HEK293 (cell line): Measurements from ENCODE around the gene VPS29.

Experiments
- CTCF ChIP-seq: fragments of 450-650 bp; formaldehyde crosslinking; IDR thresholded peaks from 2 replicates; pipeline ENCODE4 v1.5.1; 2016; ENCODE audit warnings: missing biosample characterization, missing genetic modification characterization
- GLIS1 ChIP-seq: fragments of 450-650 bp; formaldehyde crosslinking; IDR thresholded peaks from 2 replicates; pipeline ENCODE4 v1.5.1; 2016; ENCODE audit warnings: missing biosample characterization, missing genetic modification characterization
- HIC1 ChIP-seq: fragments of 450-650 bp; formaldehyde crosslinking; IDR thresholded peaks from 2 replicates; pipeline ENCODE4 v1.5.1; 2016; ENCODE audit warnings: missing biosample characterization, missing genetic modification characterization
- KLF8 ChIP-seq: fragments of 450-650 bp; formaldehyde crosslinking; IDR thresholded peaks from 2 replicates; pipeline ENCODE4 v1.5.1; 2016; ENCODE audit warnings: missing biosample characterization, missing genetic modification characterization
- PRDM10 ChIP-seq: fragments of 450-650 bp; formaldehyde crosslinking; IDR thresholded peaks from 2 replicates; pipeline ENCODE4 v1.5.1; 2016; ENCODE audit warnings: missing biosample characterization, missing genetic modification characterization
- SP3 ChIP-seq: fragments of 450-650 bp; formaldehyde crosslinking; IDR thresholded peaks from 2 replicates; pipeline ENCODE4 v1.5.1; 2016; ENCODE audit warnings: missing biosample characterization, missing genetic modification characterization
- ZBTB11 ChIP-seq: fragments of 450-650 bp; formaldehyde crosslinking; conservative IDR thresholded peaks from 2 replicates; pipeline ENCODE4 v1.5.1; 2016; ENCODE audit warnings: low read depth, missing biosample characterization, missing genetic modification characterization
- ZBTB20 ChIP-seq: fragments of 450-650 bp; formaldehyde crosslinking; IDR thresholded peaks from 2 replicates; pipeline ENCODE4 v1.5.1; 2016; ENCODE audit warnings: missing biosample characterization, missing genetic modification characterization
- ZBTB48 ChIP-seq: fragments of 450-650 bp; formaldehyde crosslinking; IDR thresholded peaks from 2 replicates; pipeline ENCODE4 v1.5.1; 2016; ENCODE audit warnings: missing biosample characterization, missing genetic modification characterization
- ZBTB8A ChIP-seq: fragments of 450-650 bp; formaldehyde crosslinking; IDR thresholded peaks from 2 replicates; pipeline ENCODE4 v1.5.1; 2016; ENCODE audit warnings: missing biosample characterization, missing genetic modification characterization
- ZFP3 ChIP-seq: fragments of 450-650 bp; formaldehyde crosslinking; IDR thresholded peaks from 2 replicates; pipeline ENCODE4 v1.5.1; 2016; ENCODE audit warnings: low read depth, missing biosample characterization, missing genetic modification characterization
- ZNF292 ChIP-seq: fragments of 450-650 bp; formaldehyde crosslinking; IDR thresholded peaks from 2 replicates; pipeline ENCODE4 v1.5.1; 2016; ENCODE audit warnings: low read depth, missing biosample characterization, missing genetic modification characterization, borderline replicate concordance
- ZNF335 ChIP-seq: fragments of 450-650 bp; formaldehyde crosslinking; conservative IDR thresholded peaks from 2 replicates; pipeline ENCODE4 v1.5.1; 2016; ENCODE audit warnings: missing biosample characterization, missing genetic modification characterization
- ZNF416 ChIP-seq: fragments of 450-650 bp; formaldehyde crosslinking; IDR thresholded peaks from 2 replicates; pipeline ENCODE4 v1.5.1; 2016; ENCODE audit warnings: missing biosample characterization, missing genetic modification characterization
- ZNF426 ChIP-seq: fragments of 450-650 bp; formaldehyde crosslinking; IDR thresholded peaks from 2 replicates; pipeline ENCODE4 v1.5.1; 2017; ENCODE audit warnings: missing biosample characterization, missing genetic modification characterization, mild to moderate bottlenecking, inconsistent platforms, moderate library complexity
- ZNF530 ChIP-seq: fragments of 450-650 bp; formaldehyde crosslinking; IDR thresholded peaks from 2 replicates; pipeline ENCODE4 v1.5.1; 2016; ENCODE audit warnings: low read depth, missing biosample characterization, missing genetic modification characterization
- ZNF585B ChIP-seq: fragments of 450-650 bp; formaldehyde crosslinking; IDR thresholded peaks from 2 replicates; pipeline ENCODE4 v1.5.1; 2016; ENCODE audit warnings: missing biosample characterization, missing genetic modification characterization
- ZNF629 ChIP-seq: fragments of 450-650 bp; formaldehyde crosslinking; IDR thresholded peaks from 2 replicates; pipeline ENCODE4 v1.5.1; 2017; ENCODE audit warnings: missing biosample characterization, missing genetic modification characterization
- ZNF645 ChIP-seq: fragments of 450-650 bp; formaldehyde crosslinking; IDR thresholded peaks from 2 replicates; pipeline ENCODE4; 2016; ENCODE audit warnings: missing biosample characterization, missing genetic modification characterization
- ZNF670 ChIP-seq: fragments of 450-650 bp; formaldehyde crosslinking; IDR thresholded peaks from 2 replicates; pipeline ENCODE4 v1.5.1; 2016; ENCODE audit warnings: missing biosample characterization, missing genetic modification characterization, low read depth
- ZNF692 ChIP-seq: fragments of 450-650 bp; formaldehyde crosslinking; IDR thresholded peaks from 2 replicates; pipeline ENCODE4 v1.5.1; 2016; ENCODE audit warnings: missing biosample characterization, missing genetic modification characterization
- ZNF76 ChIP-seq: fragments of 450-650 bp; formaldehyde crosslinking; IDR thresholded peaks from 2 replicates; pipeline ENCODE4; 2016; ENCODE audit warnings: low read depth, missing biosample characterization, missing genetic modification characterization, borderline replicate concordance
- ZSCAN30 ChIP-seq: fragments of 450-650 bp; IDR thresholded peaks from 2 replicates; pipeline ENCODE4 v1.5.1; 2018; ENCODE audit warnings: missing biosample characterization, mild to moderate bottlenecking, missing genetic modification characterization, moderate library complexity
- ZSCAN4 ChIP-seq: fragments of 450-650 bp; formaldehyde crosslinking; IDR thresholded peaks from 2 replicates; pipeline ENCODE4 v1.5.1; 2017; ENCODE audit warnings: missing biosample characterization, missing genetic modification characterization

VPS29 gene

GRCh38 chr12:110467847-110468213 is 34.1 kb downstream of the VPS29 start (continued):
- no peak for TF ChIP-seq ZSCAN4 (tag by site-specific recombination)
- TF ChIP-seq ZFP3 (tag by site-specific recombination): peak; percentile 71
- TF ChIP-seq HIC1 (tag by site-specific recombination): peak; percentile 55; the same call in 1 of the 2 replicates
- TF ChIP-seq KLF8: no peak
- no peak for TF ChIP-seq ZNF629 (tag by site-specific recombination)
- 0 out of 2 replicates have a peak, but pooled peaks have one; percentile 18 for TF ChIP-seq ZBTB11 (tag by site-specific recombination)
- TF ChIP-seq ZBTB20 (tag by site-specific recombination): peak; percentile 91
- TF ChIP-seq ZBTB8A (tag by site-specific recombination): no peak
- no peak for TF ChIP-seq ZNF426
- no peak; the same call in 1 of the 2 replicates for TF ChIP-seq ZSCAN30 (tag by site-specific recombination)
- TF ChIP-seq ZNF585B (tag by site-specific recombination): no peak
- TF ChIP-seq ZNF692: peak; percentile 72; the same call in 1 of the 2 replicates
- TF ChIP-seq CTCF (tag by site-specific recombination): no peak
- no peak for TF ChIP-seq ZNF292 (tag by site-specific recombination)
- TF ChIP-seq ZNF335 (tag by site-specific recombination): peak; percentile 79
- no peak for TF ChIP-seq ZNF416
- no peak for TF ChIP-seq PRDM10
- peak; percentile 44 for TF ChIP-seq GLIS1 (tag by site-specific recombination)
- TF ChIP-seq ZNF530 (tag by site-specific recombination): no peak
- no peak for TF ChIP-seq ZNF670 (tag by site-specific recombination)
- TF ChIP-seq ZNF76 (tag by site-specific recombination): peak; percentile 15; the same call in 1 of the 2 replicates
- peak; percentile 96 for TF ChIP-seq ZBTB48 (tag by site-specific recombination)
- no peak for TF ChIP-seq ZNF645 (tag by site-specific recombination)
- TF ChIP-seq SP3 (tag by site-specific recombination): no peak
